ENCODE results near the gene ANKRD9. TPM values are rescaled to one million over a fixed set of nuclear protein-coding genes. Genes with fewer than 3 reads are reported as not detected.

ANKRD9 gene
- polyA plus RNA-seq, 1 donor from 2014 or later, result 1.5 TPM

DNA sequence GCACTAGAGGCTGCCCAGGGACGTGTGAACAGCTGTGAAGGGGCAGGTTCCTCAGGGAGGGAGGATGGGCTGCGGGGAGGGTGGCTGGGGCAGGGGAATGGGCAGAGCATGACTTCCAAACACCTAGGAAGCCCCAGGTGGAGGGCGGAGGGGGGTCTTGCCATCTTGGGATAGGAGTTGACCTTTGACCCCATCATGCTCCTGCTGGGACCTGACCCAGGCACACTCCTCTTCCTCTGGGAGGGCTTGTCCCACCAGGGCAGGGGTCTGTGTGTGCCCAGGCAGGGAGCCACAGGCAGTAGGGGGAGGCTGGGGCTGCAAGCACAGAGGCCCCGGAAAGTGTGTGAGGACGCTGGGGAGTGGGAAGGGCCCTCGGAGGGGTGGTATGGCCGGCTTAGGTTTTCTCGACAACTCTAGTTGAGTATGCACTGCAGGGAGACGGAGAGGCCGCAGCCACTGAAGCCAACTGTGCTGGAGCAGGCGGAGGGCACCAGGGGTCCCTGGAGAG lies 3.3 kb upstream of the ANKRD9 start:
- H3K36me3 ChIP-seq (ENCODE audit: insufficient read depth, low read length), result no peaks in the 10 kb centered on the region
- peaks cover 4% of the 10 kb centered on the region for H3K27me3 ChIP-seq (ENCODE audit: insufficient read depth, low read depth, low read length)
- no peaks in the 10 kb centered on the region for H4K20me1 ChIP-seq (ENCODE audit: insufficient read depth)
- H3K79me2 ChIP-seq (replicated peaks; ENCODE audit: insufficient read depth, low read length), result no peaks in the 10 kb centered on the region
- H3F3A ChIP-seq (ENCODE audit: insufficient read depth, low read length, poor library complexity, severe bottlenecking), result no peaks in the 10 kb centered on the region
- no peaks in the 10 kb centered on the region for H3K9me3 ChIP-seq (ENCODE audit: low read length)
- H3K9me2 ChIP-seq (ENCODE audit: insufficient read depth, low read length), result no peaks in the 10 kb centered on the region
- H3K4me3 ChIP-seq (ENCODE audit: low read length), result no peak overlapping the region
- no peak overlapping the region for H3K9ac ChIP-seq (ENCODE audit: low read length)
- no peak overlapping the region for H2AFZ ChIP-seq (ENCODE audit: low read depth, low read length)
- TF ChIP-seq TAF1 (IDR thresholded peaks at IDR 0.05; ENCODE audit: low read depth) (no peak), MXI1 (conservative IDR thresholded peaks at IDR 0.05; ENCODE audit: poor library complexity, severe bottlenecking) (no peak), EZH2 (IDR thresholded peaks at IDR 0.05; ENCODE audit: borderline replicate concordance, insufficient read depth, low read length, poor library complexity, severe bottlenecking) (no peak), POLR2AphosphoS5 (IDR thresholded peaks at IDR 0.05) (no peak), SMC3 (conservative IDR thresholded peaks at IDR 0.05; ENCODE audit: poor library complexity) (no peak), RAD21 (conservative IDR thresholded peaks at IDR 0.05) (no peak), EP300 (conservative IDR thresholded peaks at IDR 0.05; ENCODE audit: poor library complexity, severe bottlenecking) (no peak)
- TF ChIP-seq, protein P1, sequence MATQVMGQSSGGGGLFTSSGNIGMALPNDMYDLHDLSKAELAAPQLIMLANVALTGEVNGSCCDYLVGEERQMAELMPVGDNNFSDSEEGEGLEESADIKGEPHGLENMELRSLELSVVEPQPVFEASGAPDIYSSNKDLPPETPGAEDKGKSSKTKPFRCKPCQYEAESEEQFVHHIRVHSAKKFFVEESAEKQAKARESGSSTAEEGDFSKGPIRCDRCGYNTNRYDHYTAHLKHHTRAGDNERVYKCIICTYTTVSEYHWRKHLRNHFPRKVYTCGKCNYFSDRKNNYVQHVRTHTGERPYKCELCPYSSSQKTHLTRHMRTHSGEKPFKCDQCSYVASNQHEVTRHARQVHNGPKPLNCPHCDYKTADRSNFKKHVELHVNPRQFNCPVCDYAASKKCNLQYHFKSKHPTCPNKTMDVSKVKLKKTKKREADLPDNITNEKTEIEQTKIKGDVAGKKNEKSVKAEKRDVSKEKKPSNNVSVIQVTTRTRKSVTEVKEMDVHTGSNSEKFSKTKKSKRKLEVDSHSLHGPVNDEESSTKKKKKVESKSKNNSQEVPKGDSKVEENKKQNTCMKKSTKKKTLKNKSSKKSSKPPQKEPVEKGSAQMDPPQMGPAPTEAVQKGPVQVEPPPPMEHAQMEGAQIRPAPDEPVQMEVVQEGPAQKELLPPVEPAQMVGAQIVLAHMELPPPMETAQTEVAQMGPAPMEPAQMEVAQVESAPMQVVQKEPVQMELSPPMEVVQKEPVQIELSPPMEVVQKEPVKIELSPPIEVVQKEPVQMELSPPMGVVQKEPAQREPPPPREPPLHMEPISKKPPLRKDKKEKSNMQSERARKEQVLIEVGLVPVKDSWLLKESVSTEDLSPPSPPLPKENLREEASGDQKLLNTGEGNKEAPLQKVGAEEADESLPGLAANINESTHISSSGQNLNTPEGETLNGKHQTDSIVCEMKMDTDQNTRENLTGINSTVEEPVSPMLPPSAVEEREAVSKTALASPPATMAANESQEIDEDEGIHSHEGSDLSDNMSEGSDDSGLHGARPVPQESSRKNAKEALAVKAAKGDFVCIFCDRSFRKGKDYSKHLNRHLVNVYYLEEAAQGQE (IDR thresholded peaks at IDR 0.05; ENCODE audit: borderline replicate concordance), result no peak
- TF ChIP-seq, protein P2, sequence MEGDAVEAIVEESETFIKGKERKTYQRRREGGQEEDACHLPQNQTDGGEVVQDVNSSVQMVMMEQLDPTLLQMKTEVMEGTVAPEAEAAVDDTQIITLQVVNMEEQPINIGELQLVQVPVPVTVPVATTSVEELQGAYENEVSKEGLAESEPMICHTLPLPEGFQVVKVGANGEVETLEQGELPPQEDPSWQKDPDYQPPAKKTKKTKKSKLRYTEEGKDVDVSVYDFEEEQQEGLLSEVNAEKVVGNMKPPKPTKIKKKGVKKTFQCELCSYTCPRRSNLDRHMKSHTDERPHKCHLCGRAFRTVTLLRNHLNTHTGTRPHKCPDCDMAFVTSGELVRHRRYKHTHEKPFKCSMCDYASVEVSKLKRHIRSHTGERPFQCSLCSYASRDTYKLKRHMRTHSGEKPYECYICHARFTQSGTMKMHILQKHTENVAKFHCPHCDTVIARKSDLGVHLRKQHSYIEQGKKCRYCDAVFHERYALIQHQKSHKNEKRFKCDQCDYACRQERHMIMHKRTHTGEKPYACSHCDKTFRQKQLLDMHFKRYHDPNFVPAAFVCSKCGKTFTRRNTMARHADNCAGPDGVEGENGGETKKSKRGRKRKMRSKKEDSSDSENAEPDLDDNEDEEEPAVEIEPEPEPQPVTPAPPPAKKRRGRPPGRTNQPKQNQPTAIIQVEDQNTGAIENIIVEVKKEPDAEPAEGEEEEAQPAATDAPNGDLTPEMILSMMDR (IDR thresholded peaks at IDR 0.05; ENCODE audit: poor library complexity, severe bottlenecking), result no peak
- H3K4me2 ChIP-seq (ENCODE audit: low read length), result no peak overlapping the region
- H3K27ac ChIP-seq (ENCODE audit: low read length), result no peak overlapping the region

DNA sequence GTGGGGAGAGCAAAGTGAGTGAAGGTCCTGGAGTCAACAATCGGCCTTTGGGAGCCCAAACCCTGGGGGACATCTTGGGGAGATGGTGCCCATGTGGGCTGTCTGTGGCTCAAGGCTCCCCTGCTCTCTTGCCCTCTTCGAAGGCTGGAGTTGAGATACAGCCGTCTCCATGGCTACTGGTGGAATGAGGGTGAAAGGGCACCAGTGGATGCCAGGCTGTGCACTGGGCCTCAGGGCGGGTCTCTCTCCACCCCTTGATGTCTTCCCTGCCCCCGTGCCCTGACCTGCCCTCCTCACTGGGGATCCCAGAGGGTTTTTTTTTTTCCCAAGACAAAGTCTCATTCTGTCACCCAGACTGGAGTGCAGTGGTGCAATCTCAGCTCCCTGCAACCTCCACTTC lies 2.0 kb upstream of the ANKRD9 start:
- no peaks in the 10 kb centered on the region for H4K20me1 ChIP-seq (ENCODE audit: insufficient read depth)
- no peak overlapping the region for H3K4me2 ChIP-seq (ENCODE audit: low read length)
- H3K27ac ChIP-seq (ENCODE audit: low read length), result no peak overlapping the region
- no peaks in the 10 kb centered on the region for H3F3A ChIP-seq (ENCODE audit: insufficient read depth, low read length, poor library complexity, severe bottlenecking)
- H3K36me3 ChIP-seq (ENCODE audit: insufficient read depth, low read length), result no peaks in the 10 kb centered on the region
- no peaks in the 10 kb centered on the region for H3K9me2 ChIP-seq (ENCODE audit: insufficient read depth, low read length)
- no peaks in the 10 kb centered on the region for H3K79me2 ChIP-seq (replicated peaks; ENCODE audit: insufficient read depth, low read length)
- peaks cover 4% of the 10 kb centered on the region for H3K27me3 ChIP-seq (ENCODE audit: insufficient read depth, low read depth, low read length)
- H2AFZ ChIP-seq (ENCODE audit: low read depth, low read length), result no peak overlapping the region
- no peak overlapping the region for H3K4me3 ChIP-seq (ENCODE audit: low read length)
- H3K9ac ChIP-seq (ENCODE audit: low read length), result no peak overlapping the region
- H3K9me3 ChIP-seq (ENCODE audit: low read length), result no peaks in the 10 kb centered on the region
- TF ChIP-seq SMC3 (conservative IDR thresholded peaks at IDR 0.05; ENCODE audit: poor library complexity) (no peak), EP300 (conservative IDR thresholded peaks at IDR 0.05; ENCODE audit: poor library complexity, severe bottlenecking) (no peak)

Data from neural cell (in vitro differentiated cells).